Activated naive CD4-positive, alpha-beta T cell (primary cell): Measurements from ENCODE around the gene GCNT2.
"Not testable (repeated sequence)": the region's sequence is repeated elsewhere in the genome, so short reads cannot be mapped to it uniquely, and the experiment has no call there.

ENCODE experiments used
- DNase-seq, 4 experiments: peaks; one replicate each; lab custom pipeline; 2025; lab: John Stamatoyannopoulos, UW

Gene GCNT2

DNA sequence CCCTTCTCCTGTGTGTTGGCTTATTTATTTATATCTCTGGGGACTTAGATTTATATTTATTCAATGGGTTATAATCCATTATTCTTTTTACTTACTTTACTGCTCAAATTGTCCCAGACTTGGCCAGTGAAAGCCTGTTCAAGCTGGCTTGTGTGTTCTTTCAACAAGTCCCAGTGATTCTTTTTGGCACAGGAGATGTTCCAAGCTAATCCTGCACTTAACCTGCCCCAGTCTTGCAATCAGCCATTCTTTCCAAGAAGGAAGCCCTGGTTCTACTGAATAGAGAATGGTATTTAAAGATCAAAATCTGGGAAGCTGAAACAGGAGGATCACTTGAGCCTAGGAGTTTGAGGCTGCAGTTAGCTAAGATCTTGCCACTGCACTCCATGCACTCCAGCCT, 26.7 kb downstream of the GCNT2 start:
- DNase-seq, result no peak

DNA sequence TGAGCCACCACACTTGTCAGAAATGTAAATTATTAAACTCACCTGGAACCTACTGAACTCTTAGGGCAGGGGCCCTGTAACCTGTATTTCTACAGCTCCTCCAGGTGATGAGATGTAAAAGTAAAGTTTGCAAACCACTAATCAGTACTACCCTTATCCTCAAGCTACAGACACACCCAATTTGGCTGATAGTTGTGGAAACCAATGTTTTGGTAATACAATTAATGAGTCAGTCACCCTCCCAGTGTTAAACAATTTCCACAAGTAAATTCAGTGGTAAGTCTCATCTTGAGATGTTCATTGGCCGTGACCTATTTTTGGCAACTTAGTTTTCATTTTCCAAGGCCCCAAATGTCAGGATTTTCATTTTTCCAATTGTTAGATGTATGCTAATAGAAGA, 29.6 kb downstream of the GCNT2 start:
- no peak for DNase-seq

DNA sequence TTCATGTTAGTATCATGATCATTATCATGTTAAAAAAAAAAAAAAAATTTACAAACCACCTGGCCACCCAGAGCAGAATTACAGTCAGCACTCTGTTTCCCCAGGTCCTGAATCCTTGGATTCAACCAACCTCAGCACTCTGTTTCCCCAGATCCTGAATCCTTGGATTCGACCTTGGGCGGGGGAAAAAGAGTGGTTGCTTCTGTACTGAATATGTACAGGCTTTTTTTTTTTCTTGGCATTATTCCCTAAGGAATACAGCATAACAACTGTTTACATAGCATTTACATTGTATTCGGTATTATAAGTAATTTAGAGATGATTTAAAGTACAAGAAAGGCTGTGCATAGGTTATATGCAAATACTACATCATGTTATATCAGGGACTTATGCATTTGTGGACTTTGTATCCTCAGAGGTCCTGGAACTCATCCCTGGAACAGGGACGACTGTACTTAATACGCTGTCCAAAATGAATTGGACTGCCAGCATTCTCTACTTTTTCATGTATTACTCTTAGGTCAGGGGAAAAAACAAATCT, 31.2 kb downstream of the GCNT2 start:
- no peak for DNase-seq

DNA sequence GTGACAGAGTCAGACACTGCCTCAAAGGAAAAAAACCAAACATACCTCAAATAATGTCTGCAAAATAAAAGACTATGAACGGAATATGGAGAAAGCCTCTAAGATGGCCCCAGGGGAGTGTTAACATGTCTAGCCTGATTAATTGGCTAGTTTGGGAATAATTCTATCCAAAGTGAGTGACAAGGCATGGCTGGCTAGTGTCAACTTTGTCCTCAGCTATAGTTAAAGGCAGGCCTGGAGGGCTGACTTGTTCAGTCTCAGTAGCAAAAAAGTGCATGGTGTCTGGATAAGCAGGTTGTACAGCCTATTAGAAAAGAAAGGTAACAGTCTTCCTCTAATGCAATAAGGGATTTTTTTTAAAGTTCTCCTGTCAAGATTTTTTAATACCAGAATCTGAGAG, 32.7 kb downstream of the GCNT2 start:
- DNase-seq, result no peak

DNA sequence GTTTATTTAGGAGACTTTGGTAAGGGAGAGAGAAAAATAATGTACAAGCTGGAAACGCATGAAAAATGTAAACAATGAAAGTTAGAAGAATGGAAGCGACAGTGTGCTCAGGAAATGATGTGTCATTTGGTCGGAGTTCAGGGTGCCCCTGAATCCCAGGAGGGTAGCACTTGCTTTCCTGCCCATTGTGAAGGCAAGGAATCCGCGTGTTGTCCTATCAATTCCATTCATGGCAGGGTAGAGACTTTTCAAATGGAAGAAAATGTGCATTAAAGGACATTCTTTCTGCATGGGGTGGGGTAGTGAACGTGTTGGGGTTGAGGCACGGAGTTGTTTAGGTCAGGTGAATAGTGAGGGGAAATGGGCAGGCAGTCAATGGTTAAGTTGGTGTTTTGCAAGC, 33.7 kb downstream of the GCNT2 start:
- no peak for DNase-seq

DNA sequence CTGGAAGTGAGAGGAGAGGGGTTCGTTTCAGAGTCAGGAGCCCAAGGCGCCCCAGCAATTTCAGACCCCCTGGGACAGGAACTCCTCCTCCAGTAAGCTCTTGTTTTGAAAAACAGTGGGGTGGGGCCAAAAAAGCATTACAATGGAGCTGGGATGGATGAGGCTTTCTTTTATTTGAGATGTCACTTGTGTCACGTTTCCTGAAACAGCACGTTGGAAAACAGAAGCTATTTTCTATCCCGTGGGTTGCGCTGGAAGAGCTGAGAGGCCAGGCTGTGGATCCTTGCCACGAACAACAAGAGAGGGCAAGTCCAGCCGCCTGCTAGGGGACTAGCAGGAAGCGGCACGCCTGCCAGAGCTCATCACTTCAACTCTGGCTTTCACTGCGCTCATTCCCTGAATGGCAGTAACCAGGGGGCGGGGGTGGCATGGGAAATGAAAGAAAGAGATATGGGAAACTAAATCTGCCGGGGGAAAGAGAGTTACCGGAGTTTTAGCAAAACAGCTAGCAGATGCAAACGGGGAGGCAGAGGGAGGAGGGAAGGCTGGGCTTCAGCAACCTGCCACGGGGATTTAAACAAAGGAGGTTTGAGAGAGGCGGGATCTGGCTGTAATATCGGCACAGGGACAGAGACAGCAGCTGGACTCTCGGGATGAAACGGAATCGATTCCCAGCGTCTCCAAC, 34.6 kb downstream of the GCNT2 start:
- no peak for DNase-seq

DNA sequence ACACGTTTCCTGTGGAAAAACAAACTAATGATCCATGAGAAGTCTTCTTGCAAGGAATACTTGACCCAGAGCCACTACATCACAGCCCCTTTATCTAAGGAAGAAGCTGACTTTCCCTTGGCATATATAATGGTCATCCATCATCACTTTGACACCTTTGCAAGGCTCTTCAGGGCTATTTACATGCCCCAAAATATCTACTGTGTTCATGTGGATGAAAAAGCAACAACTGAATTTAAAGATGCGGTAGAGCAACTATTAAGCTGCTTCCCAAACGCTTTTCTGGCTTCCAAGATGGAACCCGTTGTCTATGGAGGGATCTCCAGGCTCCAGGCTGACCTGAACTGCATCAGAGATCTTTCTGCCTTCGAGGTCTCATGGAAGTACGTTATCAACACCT, 35.4 kb downstream of the GCNT2 start:
- DNase-seq, result no peak

DNA sequence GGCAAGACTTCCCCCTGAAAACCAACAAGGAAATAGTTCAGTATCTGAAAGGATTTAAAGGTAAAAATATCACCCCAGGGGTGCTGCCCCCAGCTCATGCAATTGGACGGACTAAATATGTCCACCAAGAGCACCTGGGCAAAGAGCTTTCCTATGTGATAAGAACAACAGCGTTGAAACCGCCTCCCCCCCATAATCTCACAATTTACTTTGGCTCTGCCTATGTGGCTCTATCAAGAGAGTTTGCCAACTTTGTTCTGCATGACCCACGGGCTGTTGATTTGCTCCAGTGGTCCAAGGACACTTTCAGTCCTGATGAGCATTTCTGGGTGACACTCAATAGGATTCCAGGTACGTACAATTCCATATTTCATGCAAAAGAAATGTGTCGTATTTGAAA, 35.8 kb downstream of the GCNT2 start:
- no peak for DNase-seq

DNA sequence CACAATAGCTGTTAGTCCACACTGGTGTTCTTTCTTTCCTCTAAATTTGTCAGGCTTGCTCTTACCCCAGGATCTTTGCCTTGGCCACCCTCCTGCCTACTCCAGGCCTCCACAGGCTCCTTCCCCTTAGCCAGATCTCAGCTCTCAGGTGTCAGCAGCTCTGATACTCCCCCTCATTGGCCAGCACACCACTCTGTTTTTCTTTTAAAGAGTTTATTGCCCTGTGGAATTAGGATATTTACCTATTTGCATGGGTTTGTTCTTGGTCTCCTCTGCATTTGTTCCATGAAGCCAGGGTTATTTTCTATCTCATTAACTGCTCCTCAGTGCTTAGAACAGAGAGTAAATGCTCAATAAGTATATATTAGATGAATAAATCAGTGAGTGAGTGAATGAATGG, 36.8 kb downstream of the GCNT2 start:
- DNase-seq, result no peak

DNA sequence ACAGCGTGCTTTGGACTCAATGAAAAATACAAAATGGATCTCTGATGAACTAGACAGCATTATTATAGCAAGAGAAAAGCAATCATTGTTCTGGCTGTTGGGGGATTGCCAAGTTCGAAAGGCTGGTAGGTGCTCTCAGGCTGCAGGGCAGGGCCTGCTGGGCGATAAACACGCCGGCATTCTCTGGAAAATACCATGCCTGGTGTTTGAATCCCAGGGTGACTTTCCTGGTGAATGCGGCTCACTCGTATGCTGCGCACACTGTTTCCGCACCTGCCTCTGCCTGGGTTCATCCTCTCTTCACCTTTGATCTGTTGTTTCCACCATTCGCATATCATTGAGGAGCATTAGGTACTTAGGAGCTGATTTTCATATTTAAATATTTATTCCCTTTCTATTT, 37.4 kb downstream of the GCNT2 start:
- DNase-seq, result no peak

DNA sequence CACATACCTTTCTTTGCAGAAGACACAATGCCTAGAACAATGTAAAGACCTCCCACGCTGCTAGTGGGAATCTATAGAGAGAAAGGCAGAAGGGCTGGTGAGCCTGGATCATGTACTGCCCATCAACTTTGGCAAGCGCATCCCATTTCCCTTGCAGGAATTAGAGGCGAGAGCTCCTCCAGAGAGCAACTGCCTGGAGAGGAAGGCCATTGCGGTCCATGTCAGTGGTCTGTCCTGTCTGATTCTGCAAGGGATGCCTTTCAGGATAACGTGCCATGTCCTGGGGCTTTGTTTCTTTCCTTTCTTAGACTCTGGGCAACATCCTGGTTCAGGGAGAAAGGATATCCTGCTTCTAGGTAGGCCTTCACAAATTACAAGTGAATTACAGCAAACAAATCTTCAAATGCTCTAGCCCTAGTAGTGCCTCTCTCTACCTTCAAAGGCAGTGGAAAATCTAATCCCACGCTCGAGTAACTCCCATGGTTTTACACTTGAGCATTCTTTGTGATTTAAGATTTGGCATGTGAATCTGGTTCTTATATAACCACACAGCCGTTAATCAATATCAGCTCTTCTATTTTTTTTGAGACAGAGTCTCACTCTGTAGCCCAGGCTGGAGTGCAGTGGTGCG, 38.5 kb downstream of the GCNT2 start:
- DNase-seq, result no peak

DNA sequence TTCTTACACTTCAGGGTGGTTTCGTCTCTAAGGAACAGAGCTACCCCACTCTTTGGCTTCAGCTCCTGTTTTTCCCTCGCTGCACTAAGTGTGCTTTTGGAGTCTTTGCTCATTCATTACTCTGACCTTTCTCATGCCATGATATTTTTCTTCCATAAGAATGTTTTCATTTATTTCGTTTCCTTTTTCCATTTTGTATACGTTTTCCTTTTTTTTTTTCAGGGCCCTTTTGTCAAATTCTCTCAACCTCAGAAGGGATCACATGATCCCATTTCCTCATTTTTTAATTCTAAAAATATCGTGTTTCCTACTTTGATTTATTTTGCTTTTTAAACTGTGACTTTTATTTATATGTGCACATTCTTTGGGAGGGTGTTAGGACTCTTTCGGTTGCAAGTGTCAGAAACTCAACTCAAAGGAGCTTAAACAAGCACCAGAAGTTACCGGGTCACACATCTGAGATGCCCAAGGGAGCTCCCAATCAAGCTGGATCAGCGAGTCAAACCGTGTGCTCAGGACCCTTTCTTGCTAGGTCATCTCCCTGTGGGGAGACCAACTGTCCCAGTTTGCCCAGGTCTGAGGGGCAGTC, 40.6 kb downstream of the GCNT2 start:
- no peak for DNase-seq

DNA sequence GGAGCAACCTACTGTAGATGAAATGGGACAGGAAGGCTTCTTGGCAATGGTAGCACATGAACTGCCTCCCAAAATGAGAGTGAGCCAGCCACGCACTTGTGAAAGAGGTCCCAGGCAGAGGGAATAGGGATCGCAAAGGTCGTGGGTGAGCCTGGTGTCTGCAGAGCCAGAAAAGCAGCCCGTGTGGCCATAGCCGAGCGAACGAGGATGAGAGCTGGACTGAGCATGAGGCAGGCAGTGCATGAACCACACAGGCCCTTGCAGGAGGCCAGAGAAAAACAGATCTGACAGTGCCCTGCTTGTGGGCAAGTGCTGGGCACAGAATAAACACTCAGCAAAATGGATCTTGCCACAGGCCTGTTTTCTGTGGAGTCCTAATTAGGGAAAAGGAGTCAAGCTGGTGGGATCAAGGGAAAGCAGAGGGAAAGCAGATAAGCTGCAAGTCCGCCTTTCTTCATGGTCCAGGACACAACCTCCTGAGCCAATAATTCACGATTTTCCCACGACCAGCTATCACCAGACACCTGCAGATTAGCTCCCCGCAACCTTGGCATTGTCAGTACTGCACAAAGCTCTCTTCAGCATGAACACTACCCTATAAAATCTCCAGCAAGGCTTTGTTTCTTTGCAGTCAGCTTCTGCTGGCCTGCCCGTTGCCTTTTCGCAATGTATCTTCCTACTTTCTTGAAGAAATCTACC, 44.0 kb downstream of the GCNT2 start:
- no peak for DNase-seq

DNA sequence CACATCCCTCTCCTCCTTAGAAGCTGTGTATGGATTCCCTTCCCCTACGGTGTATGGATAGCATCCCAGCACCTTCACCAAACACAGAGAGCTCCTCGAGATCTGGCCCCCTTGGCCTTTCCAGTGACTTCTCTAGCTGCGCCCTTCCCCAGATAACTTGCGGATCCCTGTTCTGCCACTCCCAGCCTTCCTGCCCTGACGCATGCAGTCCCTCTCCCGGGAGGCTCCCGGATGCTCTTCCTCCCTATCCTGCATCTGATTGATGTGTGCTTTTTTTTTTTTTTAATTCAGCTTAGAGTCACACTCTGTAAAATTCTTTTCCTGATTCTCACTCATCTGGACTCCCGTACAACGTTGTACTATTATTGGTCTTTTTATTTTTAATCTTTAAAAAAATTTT, 44.8 kb downstream of the GCNT2 start:
- no peak for DNase-seq

DNA sequence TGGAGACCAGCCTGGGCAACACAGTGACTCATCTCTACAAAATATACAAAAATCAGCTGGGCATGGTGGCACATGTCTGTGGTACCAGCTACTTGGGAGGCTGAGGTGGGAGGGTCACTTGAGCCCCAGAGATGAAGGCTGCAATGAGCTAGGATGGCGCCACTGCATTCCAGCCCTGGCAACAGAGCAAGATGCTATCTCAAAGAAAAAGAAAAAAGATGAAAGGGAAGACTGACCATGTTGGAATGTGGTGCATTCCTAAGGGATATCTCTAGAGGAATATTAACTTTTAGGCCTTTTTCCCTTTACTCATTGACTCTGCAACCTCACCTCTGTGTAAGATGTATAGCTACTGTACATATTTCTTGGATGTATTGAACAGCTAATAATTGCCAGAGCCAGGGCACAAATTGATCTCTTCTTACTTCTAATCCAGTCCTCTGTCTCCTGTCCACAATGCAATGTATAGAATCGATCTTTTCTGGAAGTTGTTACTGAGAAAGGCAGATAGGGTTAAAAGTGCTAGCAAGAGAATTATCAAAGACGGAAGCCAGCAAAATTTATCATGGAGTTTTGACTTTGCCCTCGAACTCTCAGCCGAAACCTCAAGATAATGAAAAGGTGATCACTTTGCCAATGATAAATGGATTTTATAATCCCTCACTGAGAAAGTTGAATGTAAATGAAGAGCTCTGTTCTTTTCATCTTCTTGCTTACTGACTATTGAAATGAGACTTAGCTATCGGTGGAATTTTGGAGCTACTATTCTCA, 46.3 kb downstream of the GCNT2 start:
- DNase-seq, result no peak

DNA sequence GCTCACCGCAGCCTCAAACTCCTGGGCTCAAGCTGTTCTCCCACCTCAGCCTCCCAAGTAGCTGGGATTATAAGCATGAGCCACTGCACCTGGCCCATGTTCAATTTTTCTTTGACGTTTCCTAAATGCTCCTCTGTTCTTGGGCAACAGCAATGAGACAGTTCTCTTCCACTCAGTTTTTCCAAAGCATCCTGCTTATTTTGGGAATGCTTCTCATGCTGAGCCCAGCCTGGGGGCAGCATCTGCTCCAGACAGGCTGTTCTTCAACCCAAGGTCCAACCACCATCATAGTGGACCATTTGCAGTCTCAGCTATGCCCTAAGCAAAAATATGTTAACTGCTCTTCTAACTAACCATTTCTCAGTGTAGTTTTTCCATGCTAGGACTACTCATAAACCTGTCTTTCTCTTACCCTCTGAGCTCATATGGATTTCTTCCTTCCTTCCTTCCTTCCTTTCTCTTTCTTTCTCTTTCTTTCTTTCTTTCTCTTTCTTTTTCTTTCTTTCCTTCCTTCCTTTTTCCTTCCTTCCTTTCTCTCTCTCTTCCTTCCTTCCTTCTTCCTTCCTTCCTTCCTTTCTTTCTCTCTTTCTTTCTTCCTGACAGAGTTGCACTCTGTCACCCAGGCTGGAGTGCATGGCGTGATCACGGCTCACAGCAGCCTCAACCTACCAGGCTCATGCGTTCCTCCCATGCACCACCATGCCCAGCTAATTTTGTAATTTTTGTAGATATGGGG, 48.4 kb downstream of the GCNT2 start:
- no peak for DNase-seq

DNA sequence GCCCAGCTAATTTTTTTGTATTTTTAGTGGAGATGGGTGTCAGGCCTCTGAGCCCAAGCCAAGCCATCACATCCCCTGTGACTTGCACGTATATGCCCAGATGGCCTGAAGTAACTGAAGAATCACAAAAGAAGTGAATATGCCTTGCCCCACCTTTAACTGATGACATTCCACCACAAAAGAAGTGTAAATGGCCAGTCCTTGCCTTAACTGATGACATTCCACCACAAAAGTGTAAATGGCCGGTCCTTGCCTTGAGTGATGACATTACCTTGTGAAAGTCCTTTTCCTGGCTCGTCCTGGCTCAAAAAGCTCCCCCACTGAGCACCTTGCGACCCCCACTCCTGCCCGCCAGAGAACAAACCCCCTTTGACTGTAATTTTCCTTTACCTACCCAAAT, 54.4 kb downstream of the GCNT2 start:
- not testable (repeated sequence) for DNase-seq

DNA sequence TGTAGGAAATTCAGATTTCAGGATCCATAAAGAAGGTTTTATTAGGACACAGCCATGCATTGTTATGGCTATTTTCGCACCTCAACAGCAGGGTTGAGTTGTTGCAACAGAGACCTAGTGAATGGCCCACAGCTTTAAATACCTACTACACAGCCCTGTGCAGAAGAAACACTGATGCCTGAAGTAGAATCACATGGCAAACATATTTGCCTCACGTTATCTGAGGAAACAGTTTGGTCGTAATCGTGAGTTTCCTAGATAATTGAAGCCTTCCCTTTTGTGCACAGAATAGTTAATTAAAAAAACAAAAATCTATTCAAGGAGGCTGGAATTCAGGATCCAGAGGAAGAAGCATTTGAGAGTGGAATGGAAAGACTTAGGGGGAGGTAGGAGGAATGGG, 55.1 kb downstream of the GCNT2 start:
- no peak for DNase-seq

DNA sequence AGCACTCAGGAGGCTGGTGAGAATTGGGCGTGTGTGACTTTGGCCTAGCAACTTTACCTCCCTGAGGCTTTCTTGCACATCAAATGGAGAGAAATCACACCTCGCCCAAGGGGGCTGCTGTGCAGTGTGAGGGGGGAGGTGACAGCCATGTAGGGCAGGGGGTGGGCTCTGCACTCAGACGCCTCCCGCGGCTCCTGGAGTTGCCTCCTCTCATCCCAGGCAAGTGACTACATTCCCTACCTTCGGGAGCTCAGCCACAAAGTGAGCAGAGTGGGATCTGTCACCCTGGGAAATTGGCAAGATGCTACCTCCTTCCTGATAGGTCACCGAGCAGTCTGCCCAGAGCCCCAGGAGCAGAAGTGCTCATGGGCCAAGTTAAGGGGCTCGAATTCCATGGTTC, 56.0 kb downstream of the GCNT2 start:
- no peak for DNase-seq

DNA sequence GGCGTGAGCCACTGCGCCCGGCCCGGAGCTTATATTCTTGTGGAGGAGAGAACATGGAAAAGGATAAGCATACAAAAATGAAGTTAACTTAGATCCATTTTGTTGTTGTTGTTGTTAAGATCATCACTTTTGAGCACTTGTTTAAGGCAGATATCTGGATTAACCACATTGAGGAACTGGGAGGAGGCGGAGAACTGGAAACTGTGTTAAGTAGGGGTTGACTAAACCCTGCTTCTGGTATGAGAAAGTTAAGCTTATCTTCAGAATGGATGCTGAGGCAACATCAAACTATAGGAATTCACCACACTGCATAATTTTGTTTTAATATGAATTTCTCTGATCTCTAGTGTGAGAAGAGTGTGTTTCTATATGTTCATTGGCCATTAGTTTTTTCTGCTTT, 57.6 kb downstream of the GCNT2 start:
- DNase-seq, result no peak

DNA sequence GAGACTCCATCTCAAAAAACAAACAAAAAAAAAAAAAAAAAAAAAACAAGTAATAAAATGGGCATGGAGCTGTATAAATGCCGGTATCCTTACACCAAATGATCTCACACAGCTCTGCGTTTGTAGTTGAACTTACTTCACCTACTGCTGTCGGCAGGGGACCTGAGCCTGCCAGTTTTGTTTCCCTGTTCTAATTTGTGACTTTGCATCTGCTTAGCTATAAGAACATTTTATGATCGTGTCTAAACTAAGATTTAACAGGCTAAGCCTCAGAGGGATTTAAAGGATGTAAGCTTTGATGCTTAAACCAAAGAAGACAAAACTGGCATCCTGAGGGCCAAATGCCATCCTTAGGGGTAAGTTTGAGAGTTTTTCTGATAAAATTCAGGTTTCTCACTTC, 58.7 kb downstream of the GCNT2 start:
- no peak for DNase-seq
